Measurements from ENCODE around the gene DUOX1.

DNA sequence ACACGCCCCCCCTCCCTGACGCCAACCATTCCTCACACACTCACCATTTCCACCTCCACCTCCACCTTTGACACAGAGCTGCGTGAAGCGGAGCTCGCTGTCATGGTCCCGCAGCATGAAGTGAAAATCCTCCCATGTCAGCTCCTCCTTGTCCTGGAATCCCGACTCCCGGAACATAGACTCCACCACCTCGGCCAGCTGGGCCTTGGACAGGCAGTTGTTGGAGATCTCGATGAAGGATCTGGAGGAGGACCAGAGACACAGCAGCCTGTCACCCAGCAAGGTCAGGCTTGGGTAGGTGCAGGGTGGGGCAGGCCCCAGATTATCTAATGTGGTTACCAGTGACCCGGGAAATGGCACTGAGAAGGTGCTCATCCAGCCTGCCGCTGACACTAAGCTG is 28.0 kb upstream of the DUOX1 start:
- TF ChIP-seq, protein P1, sequence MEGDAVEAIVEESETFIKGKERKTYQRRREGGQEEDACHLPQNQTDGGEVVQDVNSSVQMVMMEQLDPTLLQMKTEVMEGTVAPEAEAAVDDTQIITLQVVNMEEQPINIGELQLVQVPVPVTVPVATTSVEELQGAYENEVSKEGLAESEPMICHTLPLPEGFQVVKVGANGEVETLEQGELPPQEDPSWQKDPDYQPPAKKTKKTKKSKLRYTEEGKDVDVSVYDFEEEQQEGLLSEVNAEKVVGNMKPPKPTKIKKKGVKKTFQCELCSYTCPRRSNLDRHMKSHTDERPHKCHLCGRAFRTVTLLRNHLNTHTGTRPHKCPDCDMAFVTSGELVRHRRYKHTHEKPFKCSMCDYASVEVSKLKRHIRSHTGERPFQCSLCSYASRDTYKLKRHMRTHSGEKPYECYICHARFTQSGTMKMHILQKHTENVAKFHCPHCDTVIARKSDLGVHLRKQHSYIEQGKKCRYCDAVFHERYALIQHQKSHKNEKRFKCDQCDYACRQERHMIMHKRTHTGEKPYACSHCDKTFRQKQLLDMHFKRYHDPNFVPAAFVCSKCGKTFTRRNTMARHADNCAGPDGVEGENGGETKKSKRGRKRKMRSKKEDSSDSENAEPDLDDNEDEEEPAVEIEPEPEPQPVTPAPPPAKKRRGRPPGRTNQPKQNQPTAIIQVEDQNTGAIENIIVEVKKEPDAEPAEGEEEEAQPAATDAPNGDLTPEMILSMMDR (IDR thresholded peaks at IDR 0.05; ENCODE audit: insufficient read depth, low read length, poor library complexity, severe bottlenecking) = no peak
- TF ChIP-seq EZH2phosphoT487 (conservative IDR thresholded peaks at IDR 0.05; ENCODE audit: low read length) = no peak

All from SU-DHL-6 (cell line).